Superior temporal gyrus (tissue), 1 donor: ENCODE measurements around the gene ADAM33.

Source experiments
- DNase-seq: peaks from one replicate; pipeline ENCODE4 v3.0.0-alpha.2; 2016; ENCODE audit errors: extremely low spot score

Gene ADAM33

GRCh38 chr20:3669710-3670367, 12.0 kb downstream of the ADAM33 start:
- DNase-seq, result no peak

DNA sequence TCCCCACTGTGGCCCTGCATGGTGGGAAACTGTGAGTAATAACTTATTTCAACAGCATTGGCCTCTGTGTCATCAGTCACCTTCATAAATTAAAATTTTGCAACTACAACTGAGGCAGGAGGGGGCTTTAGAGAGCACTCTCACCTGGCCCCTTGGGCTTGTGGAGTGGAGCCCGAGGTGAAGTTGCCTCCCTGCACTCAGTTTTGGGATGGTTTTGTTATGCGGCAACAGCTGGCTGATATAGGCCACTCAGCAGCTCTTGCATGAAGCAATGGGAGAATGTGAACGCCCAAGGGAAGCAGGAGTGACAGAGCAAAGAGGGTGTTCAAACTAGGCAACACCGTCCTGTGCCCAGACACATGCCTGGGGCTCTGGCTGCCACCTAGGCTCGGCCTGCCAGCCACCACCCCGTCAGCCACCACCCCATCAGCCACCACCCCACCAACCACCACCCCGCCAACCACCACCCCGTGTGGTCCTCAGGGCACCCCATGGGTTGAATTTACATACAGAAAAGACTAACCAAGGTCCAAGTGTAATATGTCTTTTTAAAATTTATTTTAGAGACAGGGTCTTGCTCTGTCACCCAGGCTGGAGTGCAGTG, 14.3 kb downstream of the ADAM33 start:
- DNase-seq, result no peak

GRCh38 chr20:3663858-3664257, 18.0 kb downstream of the ADAM33 start:
- no peak for DNase-seq

DNA sequence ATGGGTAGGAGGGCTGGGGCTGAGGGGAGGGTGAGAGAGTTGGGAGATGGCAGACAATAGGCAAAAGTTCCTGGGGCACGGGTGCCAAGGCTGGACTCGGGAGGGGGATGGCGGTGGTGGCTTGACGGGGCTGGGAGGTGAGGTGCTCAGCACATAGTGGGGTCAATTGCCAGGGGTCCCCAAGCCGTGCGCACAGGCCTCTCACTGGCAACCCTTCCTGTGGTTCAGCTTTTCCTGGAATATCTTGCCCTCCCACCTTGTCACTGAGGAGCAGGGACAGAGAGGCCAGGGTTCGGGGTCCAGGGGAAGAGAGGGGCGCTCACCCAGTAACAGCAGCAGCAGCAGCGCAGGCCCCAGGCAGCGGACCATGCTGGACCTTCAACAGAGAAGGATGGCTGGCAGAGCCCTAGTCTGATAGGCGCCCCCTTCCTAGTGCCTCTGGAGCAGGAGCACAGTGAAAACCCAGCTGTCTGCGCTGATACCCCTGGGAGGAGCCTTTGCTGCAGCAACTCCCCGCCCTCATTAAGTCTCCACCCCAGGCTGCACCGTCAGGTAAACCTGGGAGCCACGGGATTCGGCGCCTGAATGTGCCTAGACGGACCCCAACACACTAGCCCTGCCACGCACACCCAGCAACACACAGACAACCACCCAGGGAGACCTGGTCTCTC, 18.6 kb downstream of the ADAM33 start, which contains the start of gene GFRA4:
Gene GFRA4 (minus strand): TSS at position 369 of the 671 bp plus-strand sequence. CDS start 0 bp downstream, at position 369.
- DNase-seq, result no peak

DNA sequence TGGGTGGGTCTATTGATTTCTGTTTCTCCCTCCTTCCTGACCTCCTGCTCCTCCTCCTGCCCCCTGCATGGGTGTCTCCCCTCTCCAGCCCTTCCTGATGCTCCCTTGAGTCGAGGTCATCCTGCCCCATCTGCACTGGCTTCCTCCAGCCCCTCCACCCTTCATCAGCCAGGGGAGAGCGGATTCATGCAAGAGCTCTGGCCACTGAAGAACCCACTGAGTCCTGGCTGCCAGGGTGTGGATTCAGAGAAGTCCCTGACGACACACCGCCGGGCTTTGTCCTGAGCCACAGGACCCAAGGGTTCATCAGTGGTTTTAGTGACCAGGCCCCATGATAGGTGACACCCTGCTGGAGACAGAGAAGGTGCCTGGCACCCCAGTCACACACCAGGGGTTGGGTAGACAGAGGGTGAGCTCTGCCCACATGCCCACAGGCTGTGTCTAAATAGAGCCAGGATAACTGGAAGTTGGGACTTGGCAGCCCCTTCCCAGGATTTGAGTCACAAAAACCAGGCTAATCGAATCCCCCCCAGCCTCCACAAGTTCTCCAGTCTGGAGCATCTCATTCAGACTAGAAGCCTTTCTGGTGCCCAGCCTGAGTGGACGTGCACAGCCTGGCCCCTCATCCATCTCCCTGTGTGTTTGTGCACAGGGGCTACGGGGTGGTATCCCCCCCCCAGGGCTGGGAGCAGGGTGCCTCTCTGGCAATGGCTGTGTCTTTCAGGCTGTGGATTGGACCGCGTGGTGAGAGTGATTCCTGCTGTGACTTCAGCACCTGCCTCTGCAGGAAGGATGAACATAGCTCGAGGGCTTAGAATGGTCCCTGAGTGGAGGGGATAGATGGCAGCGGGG, 19.8 kb downstream of the ADAM33 start:
- no peak for DNase-seq

DNA sequence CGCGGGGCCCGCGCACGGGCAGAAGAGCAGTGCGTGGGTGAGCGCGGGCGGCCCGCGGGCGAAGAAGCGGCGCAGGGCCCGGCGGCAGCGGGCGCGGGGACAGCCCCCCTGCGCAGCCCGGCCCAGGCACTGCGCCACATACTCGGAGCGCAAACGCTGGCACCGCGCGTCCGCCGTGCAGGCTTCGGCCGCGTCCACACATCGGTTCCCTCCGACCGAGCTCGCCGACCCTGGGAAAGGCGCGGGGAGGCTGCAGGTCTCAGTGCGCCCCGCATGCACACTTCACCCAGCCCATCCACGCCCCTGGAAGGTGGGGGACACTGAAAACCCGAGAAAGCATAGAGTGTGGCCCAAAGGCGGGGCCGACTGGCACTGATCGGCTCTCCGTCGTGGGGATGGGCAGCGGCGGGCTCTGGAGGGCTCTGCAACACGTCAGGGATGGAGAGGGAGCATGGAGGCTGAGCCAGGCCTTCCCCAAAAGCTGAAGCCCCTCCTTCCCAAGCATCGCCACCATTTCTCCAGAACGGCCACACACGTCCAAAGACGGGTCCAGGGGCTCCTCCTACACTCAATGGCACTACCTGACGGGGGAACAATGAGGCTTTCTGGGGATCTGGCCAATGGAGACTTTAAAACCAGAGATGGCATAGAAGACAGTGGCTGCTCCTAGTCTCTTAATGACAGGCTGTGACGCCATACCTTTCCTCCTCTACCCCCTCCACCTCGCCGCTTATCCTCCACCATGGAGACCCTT, 20.6 kb downstream of the ADAM33 start:
- no peak for DNase-seq

DNA sequence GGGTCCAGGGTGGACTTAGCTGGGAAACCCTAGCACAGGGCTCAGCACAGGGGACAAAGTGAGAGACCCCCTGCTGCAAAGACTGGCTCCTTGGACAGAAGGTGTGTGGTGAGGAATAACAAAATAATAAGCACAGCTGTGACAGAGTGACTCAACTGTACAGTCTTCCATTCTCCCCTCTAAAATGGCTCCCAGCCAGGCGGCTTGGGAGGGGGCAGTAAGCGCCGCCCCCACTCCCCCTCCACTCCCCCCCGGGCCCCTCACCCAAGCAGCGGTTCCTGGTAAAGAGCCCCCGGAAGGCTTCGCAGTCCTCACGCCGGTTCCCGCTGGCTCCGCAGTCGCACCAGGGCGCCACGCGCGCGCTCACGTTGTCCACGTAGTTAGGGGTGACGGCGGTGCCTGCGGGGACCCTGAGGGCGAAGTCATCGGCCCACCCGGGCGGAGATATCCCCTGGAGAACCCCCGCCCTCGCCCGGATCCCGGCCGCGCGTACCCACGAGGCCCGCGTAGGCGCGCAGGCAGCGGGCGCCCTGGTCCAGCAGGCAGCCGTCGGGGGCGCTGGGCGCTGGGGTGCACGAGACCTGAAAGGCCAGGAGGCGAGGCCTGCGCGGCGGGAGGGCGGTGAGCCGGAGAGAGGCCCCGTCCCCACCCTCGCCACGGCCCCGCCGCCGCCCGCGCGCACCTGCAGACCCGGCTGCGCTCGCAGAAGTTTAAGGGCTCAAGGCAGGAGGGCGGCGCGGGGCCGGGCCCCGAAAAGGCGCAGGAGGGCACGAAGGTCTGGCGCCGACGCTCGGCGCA, 21.3 kb downstream of the ADAM33 start:
- no peak for DNase-seq

GRCh38 chr20:3659492-3660261, 22.1 kb downstream of the ADAM33 start:
- no peak for DNase-seq

DNA sequence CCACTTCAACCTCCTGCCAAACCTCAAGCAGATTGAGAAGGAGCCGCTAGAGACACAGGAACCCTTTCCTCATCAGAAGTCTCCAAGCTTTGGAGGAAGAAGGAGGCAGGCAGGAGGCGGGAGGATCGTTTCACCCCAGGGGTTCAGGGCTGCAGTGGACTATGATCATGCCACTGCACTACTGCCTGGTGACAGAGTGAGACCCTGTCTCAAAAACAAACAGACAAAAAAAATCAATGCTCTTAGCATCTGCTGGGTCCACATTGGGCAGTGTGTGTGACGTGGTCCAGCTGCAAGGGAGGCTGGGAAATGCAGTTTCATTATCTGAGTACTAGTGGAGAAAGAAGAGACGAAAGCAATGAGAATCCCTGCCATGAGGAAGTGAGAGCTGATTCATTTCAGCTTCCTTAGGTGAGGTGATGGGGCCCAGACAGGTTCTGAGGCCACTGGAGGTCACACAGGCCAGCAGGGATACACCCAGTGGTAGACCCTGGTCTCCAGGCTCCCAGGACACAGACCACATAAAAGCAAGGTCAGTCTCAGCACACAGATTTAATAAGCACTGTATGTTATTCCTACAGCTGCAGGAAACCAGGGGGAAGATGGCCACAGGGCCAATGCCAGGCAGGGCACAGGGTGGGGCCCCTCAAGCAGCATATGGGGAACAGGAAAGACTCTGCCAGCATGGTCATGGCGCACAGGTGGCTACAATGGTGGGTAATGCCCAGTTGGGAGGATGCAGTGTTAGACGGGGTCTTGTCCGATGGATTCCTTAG, 22.9 kb downstream of the ADAM33 start:
- DNase-seq, result no peak

DNA sequence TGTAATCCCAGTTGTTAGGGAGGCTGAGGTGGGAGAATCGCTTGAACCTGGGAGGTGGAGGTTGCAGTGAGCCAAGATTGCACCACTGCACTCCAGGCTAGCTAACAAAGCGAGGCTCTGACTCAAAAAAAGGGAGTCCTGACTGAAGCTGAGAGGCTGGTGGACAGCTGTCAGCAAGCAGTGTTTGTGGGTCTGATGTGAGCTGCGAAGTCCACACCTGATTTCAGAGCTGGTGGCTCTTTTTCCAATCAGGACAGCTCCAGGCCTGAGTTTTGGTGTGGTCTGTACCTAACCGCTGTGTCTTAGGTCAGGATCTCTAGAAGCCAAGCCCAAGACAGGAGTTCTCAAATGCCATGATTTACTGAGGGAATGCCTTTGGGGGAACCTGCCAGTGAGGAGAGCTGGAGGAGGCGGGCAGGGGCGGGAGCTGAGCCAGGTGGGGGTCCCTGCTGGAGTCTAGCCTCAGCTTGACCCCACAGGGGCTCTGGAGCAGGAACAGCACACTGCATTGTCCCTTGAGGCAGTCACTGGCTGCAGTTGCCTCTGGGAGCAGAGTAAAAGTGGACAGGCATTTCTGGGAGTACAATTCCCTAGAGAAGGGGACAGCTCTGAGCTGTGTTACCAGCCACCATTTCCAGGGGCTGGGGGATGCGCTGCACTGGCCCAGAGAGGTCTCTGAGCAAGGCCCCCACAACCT, 23.6 kb downstream of the ADAM33 start:
- DNase-seq, result no peak

GRCh38 chr20:3655131-3655405, 26.7 kb downstream of the ADAM33 start:
- no peak for DNase-seq

GRCh38 chr20:3654326-3655130, 27.3 kb downstream of the ADAM33 start:
- DNase-seq, result no peak

DNA sequence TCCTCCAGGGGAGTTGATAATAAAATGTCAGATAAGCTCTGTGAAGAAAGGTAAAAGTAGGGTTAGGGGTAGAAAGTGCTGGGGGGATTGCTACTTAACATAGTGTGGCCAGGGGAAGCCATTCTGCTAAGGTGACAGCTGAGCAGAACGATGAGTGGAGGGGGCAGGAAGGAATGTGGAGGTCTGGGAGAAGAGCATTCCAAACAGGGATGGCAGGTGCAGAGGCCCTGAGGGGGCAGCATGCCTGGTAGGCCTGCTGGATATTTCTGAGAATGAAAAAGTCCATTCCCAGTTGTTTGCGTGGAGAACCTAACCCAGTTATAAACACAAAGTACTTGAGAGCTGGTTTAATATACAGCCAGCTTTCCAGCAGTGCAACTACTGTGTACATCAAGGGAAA, 27.9 kb downstream of the ADAM33 start:
- DNase-seq, result no peak

- no peak for DNase-seq
Observed at GRCh38 chr20:3652676-3653596, 28.9 kb downstream of the ADAM33 start.

GRCh38 chr20:3652221-3652620, 29.6 kb downstream of the ADAM33 start:
- DNase-seq, result no peak

DNA sequence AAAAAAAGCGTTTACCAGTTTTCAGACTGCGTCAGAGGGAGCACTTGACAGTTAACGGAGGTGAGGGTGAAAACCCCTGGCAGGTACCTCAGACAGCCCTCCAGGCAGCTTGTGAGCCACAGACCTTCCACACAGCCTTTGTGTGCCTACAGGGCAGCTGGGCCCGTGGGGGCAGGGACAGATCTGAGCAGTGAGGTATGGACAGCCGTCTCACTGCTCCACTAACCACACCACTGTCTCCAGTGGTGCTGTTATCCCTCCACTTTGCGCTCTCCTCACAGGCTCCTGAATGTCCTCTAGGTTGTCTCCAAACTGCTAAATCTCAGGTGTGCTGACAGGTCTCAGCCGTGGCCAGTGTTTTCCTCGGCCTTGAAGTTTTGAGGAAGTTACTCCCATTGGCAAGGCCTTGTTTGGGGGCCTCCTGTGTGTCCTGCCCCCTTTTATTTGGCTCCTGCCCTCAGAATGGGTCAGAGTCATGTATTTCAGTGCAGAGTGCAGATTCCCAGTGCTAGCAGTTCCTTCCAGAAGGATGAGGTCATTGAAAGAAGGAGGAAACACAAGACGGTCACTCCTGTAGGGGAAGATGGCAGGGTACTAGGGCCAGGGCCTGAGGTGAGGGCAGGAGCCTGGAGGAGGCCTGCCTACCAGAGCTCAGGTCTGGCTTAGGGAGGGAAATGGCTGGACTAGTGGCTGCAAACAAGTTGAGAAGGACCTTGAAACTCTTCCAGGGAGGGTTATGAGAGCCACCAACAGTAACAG, 30.4 kb downstream of the ADAM33 start:
- no peak for DNase-seq
